EH (cell line): ENCODE measurements around the gene SPATA3.

Source experiments
- DNase-seq: peaks from one replicate; pipeline ENCODE4 v3.0.0-alpha.2; 2015; ENCODE audit warnings: low read depth

The SPATA3 gene

GRCh38 chr2:230968921-230969658, 26.8 kb upstream of the SPATA3 start:
- peak; percentile 6 for DNase-seq

DNA sequence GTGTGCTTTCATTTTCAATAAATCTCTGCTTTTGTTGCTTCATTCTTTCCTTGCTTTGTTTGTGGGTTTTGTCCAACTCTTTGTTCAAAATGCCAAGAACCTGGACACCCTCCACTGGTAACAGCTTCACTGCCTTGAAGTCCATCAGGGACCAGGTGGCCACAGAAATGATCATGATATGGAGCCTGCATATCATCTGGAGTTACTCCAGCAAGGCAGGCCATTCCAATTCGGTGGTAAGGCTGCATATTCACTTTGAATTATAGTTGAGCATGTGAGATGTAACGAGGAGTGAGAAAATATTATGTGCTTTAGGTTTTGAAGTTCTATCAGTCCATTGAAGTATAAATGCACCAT, 26.3 kb upstream of the SPATA3 start:
- DNase-seq: no peak

- DNase-seq: no peak
Measured at GRCh38 chr2:230972046-230972445, 23.9 kb upstream of the SPATA3 start.

DNA sequence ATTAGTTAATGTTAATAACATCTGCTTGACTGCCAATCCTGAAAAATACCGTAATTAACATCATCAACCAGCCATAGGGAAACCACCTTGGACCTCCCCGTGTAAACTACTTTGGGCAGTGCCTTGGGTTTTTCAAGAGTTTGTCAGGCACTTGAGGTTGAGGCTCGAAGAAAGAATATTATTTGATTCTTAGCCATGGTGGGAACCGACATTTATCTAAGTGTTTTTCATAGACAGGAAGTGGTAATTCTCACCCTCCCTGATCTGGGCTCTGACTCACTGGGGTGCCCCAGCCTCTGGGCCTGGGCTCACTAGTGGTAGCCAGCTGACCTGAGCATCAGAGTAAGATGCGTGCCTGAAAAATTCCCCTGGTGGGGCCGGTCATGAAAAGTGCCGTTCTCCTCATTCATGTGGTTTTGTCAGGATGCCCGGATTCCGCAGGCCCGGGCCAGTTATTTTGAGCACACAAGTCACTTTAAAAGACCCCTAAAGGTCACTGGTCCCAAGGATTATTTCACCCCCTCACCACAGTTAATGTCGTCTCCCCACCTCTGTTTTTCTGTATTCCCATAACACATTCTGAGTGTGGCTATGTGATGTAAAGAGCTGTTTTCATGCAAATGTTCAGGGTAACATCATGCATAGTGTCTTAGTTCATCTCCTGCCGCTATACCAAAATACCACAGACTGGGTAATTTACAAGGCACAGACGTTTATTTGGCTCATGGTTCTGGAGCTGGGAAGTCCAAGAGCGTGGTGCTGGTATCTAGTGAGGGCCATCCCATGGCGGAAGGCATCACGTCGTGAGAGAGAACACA, 21.6 kb upstream of the SPATA3 start:
- peak; percentile 75 for DNase-seq

GRCh38 chr2:230975927-230976326, 20.0 kb upstream of the SPATA3 start:
- DNase-seq: no peak

- DNase-seq: no peak
Measured at GRCh38 chr2:230976671-230977171, 19.2 kb upstream of the SPATA3 start.

- peak; percentile 11 for DNase-seq
Measured at GRCh38 chr2:230980468-230980867, 15.5 kb upstream of the SPATA3 start.

DNA sequence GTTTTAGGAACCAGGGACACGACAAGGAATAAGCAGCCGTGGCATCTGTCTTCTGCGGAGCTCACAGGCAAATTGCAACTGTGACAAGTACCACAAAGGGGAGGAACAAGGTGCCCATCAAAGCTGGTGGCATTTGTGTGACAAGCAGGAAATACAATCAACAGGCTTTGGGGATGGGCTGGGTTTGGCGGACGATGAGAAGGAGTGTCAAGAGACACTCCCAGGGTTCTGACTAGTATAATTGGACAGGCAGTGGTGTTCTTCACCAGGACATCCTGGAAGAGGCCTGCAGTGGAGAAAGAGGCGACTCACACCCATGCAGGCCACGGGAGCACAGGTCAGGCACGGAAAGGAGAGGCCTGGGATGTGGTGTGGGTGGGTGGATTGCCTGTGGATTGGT, 14.2 kb upstream of the SPATA3 start:
- DNase-seq: no peak

GRCh38 chr2:230982126-230982525, 13.8 kb upstream of the SPATA3 start:
- DNase-seq: no peak

DNA sequence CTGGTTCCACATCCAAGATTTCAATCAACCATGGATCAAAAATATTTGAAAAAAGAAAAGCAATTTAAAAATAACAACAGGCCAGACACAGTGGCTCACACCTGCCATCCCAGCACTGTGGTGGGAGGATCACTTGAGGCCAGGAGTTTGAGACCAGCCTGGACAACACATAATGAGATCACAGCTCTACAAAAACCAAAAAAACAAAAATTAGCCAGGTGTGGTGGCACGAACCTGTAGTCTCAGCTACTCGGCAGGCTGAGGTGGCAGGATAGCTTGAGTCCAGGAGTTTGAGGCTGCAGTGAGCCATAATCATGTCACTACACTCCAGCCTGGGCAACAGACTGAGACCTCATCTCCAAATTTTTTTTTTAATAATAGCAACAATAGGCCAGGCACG, 13.4 kb upstream of the SPATA3 start:
- DNase-seq: no peak

- DNase-seq: no peak
Measured at GRCh38 chr2:230983566-230983965, 12.4 kb upstream of the SPATA3 start.

- no peak for DNase-seq
Measured at GRCh38 chr2:230984393-230985220, 11.3 kb upstream of the SPATA3 start.

GRCh38 chr2:230985519-230986231, 10.2 kb upstream of the SPATA3 start:
- no peak for DNase-seq

DNA sequence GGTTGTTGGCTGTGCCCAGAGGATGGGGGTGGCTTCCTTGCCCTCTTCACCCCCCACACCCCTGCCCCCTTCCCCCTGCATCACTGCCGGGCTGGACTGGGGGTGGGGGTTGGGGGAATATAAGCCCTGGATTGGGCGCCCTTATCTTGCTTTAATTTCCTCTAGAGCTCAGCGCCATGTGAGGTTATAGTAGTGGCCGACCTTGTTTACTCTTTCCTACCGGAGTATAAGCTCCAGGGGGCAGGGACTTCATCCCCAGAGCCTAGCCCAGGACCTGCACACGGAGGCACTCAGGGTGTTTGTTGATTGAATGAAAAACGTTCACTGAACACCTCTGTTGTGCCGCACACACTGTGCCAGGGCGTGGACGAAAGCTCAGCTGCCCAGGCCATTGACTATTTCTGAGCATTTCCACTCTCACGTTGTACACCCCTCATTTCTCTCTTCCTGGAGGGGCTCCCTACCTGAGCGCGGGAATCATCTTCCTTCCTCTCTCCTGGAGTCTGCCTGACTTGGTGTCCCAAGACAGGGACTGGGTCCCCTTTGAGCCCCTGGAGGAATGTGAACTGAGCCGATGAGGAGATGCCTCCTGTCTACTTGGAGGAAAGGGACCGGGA, 9.3 kb upstream of the SPATA3 start:
- no peak for DNase-seq

- peak; percentile 70 for DNase-seq
Measured at GRCh38 chr2:230987137-230988020, 8.5 kb upstream of the SPATA3 start.

- DNase-seq: no peak
Measured at GRCh38 chr2:230989731-230990130, 6.2 kb upstream of the SPATA3 start.

DNA sequence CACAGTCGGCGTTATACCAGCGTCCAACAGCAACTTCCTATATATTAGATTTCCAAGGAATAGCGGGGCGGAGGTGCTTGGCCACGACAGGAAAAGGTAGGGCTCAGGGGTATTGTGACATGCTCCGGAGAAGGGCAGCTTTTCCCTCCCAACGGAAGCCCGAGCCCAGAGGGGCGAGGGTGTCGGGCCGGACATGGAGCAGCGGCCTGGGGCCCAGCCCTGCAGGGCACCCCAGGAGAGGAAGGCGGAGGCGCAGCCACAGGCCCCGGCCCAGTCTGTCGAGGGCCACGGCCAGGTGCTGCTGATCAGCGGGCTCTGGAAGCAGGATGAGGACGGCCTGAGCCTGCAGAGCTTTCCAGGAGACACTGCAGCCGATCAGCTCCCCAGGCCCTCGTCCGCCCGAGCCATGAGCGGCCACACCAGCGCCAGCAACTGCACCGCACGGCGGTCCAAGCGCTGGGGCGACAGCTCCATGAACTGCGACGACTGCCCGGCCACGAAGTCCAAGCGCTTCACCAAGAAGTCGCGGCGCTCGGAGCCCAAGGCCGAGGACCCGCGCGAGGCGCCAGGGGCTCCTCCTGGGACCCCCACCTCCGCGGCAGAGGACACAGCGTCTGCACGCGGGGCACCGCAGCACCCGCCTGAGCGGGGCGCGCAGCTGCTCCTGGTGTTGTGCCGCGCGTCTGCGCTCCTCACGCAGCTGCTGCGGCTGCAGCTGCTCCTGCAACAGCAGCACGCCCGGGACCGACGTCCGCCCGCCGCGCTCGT, 5.6 kb upstream of the SPATA3 start:
- DNase-seq: no peak

DNA sequence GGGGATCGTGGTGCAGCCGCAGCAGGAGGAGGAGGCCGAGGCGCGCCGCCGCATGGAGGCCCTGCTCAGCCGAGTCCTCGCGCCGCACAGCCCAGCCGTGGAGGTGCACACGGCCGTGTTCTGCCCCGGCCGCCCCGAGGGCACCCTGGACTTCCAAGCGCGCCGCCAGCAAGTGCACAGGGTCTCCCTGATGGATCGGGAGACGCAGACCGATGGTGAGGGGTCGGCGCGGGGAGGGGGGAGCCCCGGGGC, 5.1 kb upstream of the SPATA3 start:
- no peak for DNase-seq

DNA sequence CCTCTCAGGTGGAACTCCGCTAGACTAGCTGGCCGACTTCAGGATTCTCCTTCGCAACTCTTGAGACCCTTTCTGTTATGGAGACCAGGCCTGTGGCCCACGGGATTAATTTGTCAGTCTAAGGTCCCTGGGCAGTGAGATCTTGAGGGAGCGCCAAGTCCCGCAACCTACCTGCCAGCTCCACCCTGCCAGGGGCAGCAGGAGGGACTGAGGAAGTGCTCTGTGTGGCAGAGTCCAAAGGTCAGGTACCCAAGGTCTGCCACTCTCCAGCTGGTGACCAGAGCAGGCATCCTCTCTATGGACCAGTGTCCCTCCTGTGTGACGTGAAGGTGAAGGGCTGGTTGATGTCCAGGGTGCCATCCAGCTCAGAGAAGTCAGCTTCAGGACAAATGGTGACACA, 4.3 kb upstream of the SPATA3 start:
- DNase-seq: no peak

GRCh38 chr2:230996661-230997060, 740 bp downstream of the SPATA3 start:
- no peak for DNase-seq
